Astrocyte of the spinal cord (primary cell): ENCODE measurements around the gene TFR2.
A peak's percentile ranks its signal among the peaks of the same experiment; 100 is the strongest.
"Not testable (repeated sequence)": the region's sequence is repeated elsewhere in the genome, so short reads cannot be mapped to it uniquely, and the experiment has no call there.

Source experiments
- DNase-seq: peaks from one replicate; pipeline ENCODE4 v3.0.0; 2011; ENCODE audit warnings: low read depth, low spot score
- H3K4me3 ChIP-seq: 2 replicates; pipeline ENCODE4 v1.5.1; 2011; ENCODE audit warnings: low read depth, mild to moderate bottlenecking, low read length, moderate library complexity
- in situ Hi-C: cut with HindIII; loops from 2 replicates; pipeline ENCODE4 v1.10.0; 2017; ENCODE audit warnings: low sequenced_read_pairs
- TF ChIP-seq, protein P1 (sequence below): IDR thresholded peaks from 2 replicates; pipeline ENCODE4 v1.5.1; 2012; ENCODE audit warnings: low read depth, mild to moderate bottlenecking, low read length, inconsistent platforms

TFR2 gene

DNA sequence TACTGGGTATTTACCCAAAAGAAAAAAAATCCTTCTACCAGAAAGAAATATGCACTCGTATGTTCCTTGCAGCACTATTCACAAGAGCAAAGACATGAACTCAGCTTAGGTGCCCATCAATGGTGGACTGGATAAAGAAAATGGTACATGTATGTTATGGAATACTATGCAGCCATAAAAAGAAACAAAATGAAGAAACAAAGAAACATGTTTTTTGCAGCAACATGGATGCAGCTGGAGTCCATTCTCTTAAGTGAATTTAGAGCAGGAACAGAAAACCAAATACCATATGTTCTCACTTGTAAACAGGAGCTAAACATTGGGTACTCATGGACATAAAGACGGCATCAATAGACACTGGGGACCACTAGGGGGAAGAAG lies 26.7 kb upstream of the TFR2 start:
- TF ChIP-seq, protein P1, sequence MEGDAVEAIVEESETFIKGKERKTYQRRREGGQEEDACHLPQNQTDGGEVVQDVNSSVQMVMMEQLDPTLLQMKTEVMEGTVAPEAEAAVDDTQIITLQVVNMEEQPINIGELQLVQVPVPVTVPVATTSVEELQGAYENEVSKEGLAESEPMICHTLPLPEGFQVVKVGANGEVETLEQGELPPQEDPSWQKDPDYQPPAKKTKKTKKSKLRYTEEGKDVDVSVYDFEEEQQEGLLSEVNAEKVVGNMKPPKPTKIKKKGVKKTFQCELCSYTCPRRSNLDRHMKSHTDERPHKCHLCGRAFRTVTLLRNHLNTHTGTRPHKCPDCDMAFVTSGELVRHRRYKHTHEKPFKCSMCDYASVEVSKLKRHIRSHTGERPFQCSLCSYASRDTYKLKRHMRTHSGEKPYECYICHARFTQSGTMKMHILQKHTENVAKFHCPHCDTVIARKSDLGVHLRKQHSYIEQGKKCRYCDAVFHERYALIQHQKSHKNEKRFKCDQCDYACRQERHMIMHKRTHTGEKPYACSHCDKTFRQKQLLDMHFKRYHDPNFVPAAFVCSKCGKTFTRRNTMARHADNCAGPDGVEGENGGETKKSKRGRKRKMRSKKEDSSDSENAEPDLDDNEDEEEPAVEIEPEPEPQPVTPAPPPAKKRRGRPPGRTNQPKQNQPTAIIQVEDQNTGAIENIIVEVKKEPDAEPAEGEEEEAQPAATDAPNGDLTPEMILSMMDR, result no peak
- in situ Hi-C loops, result no loop called here
- H3K4me3 ChIP-seq, result no peak overlapping the region
- no peak for DNase-seq

DNA sequence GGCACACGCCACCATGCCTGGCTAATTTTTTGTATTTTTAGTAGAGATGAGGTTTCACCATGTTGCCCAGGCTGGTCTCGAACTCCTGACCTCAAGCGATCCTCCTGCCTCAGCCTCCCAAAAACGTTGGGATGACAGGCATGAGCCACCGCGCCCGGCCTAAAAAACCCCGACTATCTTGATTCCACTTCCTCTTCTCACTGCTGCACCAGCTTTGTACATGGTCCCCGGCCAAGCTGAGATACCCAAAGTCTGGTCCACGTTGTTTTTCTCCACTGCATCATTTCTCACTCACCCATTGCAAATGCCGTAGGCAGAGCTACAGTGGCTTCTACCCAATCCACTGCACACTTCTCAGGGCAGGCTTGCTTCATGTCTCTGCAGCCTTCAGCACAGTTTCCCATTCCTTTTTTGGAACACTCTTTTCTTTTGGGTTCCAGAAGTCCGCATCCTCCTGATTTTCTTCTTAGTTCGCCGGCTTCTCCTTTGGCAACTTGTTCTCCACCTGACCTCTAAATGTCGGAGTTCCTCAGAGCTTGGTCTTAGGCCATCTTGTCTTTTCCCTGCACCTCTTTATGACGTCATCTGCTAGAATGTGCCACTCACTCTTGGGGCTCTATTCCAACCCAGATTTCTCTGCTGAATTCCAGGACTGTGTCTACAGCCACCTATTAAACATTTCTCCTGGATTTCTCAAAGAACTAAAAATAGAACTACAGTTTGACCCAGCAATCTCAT lies 26.1 kb upstream of the TFR2 start:
- TF ChIP-seq, protein P1, result no peak
- in situ Hi-C loops, result no loop called here
- DNase-seq, result no peak

DNA sequence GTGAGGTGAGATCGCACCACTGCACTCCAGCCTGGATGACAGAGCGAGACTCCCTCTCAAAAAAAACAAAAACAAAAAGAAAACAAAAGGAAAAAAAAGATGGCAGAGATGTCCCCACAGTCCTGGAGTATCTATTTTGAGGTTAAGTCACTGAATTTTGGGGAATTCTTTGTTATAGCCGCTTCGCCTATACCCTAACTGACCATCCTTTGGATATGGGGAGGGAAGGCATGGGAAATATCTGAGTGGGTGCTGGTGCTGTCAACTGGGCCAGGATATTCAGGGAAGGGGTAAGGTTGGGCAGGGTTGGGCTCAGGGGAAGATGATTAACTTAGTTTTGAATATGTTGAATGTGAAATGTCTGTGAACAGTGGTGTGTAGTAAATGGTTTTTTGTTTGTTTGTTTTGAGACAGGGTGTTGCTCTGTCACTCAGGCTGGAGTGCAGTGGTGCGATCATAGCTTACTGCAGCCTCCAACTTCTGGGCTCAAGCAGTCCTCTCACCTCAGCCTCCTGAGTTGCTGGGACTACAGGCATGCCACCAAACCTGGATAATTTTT lies 23.9 kb upstream of the TFR2 start:
- TF ChIP-seq, protein P1, result no peak
- no peak overlapping the region for H3K4me3 ChIP-seq
- no peak for DNase-seq
- in situ Hi-C loops, result no loop called here

More for the DNA sequence above, 26.1 kb upstream of the TFR2 start:
- H3K4me3 ChIP-seq, result no peak overlapping the region

DNA sequence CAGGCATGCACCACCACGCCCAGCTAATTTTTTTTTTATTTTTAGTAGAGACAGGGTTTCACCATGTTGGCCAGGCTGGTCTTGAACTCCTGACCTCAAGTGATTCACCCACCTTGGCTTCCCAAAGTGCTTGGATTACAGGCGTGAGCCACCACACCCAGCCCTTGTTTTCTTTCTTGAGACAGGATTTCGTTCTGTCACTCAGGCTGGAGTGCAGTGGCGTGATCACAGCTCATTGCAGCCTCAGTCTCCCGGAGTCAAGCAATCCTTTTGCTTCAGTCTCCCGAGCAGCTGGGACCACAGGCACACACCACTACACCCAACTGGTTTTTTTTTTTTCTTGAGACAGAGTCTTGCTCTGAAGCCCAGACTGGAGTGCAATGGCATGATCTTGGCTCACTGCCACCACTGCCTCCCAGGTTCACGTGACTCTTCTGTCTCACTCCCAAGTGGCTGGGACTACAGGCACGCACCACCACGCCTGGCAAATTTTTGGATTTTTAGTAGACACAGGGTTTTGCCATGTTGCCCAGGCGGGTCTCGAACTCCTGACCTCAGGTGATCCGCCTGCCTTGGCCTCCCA lies 20.9 kb upstream of the TFR2 start:
- DNase-seq, H3K4me3 ChIP-seq, in situ Hi-C loops: not testable (repeated sequence)

DNA sequence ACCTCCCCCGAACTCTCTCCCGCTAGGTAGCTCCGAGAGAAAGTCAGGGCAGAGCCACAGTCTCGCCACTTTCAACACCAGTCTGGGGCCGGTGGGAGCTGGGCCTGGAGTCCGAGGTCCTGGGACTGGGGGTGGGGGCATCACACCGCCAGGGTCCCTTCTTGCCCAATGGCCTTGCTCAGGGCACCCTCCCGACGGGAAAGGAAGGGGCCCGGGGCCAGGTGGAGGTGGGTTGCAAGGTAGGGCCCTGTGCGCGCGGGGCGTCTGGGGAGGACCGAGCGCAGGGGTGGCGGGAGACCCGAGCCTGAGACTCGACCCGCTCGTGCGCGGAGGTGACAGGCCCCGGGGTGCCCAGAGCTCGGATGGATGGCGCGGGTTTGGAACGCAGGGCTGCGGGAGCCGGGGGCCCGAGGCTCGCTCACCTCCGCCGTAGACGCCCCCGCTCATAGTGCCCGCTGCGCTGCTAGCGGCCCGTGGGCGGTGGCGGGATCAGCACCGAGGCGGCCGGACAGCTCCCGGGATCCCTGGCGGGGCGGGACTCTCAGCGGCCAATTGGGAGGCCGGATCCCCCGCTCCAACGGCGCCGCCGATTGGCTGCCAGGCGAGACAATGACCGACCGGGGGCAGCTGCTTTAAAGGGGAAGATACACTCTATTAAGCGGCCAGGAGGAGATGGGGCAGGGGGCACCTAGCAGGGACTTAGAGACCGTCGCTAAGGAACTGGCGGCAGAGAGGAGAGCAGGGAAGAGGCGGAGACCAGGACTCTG lies 14.7 kb upstream of the TFR2 start, which contains the start of gene ACTL6B:
Gene ACTL6B (minus strand): TSS at position 541 of the 767 bp plus-strand sequence. CDS start 94 bp downstream, at position 447.
- no peak within 1 kb of the TSS for H3K4me3 ChIP-seq
- DNase-seq, result peak; percentile 23
- in situ Hi-C loops, result no loop called here
- TF ChIP-seq, protein P1, result no peak

DNA sequence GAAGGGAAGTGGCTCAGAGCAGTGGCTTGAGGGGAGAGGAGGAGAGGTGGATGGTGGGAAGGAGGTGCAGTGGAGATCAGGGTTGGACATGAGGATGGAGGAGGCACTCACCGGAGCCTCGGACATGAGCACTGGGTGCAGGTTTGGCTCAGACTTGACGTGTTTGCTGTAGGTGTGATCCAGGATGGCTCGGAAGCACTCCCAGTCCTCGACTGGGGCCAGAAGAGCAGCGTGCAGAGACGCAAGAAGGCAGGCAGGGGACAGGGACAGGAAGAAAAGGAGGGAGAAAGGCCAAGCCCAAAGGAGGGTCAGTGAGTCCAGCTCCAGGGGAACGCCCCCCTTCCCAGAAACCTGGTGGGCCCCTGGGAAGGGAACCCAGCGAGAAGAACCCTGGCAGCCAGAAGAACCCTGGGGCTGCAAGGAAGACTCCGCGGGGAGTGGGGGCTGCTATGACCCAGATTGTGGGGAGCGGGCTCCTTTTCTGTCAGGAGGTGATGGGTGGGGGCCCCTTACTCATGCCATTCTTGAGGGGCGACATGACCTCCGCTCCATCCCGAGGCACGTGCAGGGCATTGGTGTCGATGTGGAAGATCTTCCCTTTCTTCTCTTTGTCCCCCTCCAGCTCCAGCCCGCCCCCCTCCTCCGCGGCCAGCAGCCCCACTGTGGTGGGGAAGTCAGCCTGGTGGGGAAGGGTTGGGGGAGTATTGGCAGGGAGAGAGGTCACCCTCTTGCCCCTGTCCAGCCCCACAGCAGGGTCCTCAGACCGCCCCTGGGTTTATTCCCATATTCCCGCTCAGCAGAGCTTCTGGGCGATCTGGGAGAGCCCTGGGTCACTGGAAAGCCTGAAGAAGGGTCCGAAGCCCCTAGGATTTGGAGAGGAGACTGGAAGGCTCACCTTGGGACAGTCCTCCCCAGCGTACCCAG lies 13.8 kb upstream of the TFR2 start:
- in situ Hi-C loops, result no loop called here
- DNase-seq, result no peak
- no peak overlapping the region for H3K4me3 ChIP-seq
- TF ChIP-seq, protein P1, result no peak
